Prostate gland (tissue), 2 donors: Measurements from ENCODE around the gene TMEM135. TPM values are rescaled to one million over a fixed set of nuclear protein-coding genes. Genes with fewer than 3 reads are reported as not detected.

Experiments
- DNase-seq: peaks from one replicate; pipeline ENCODE4 v3.0.0-alpha.2; 2019; ENCODE audit warnings: low spot score
- H3K27ac ChIP-seq, 2 donors: fragments of 200-600 bp; sonication (generic); 2 replicates each; pipeline ENCODE4 v1.5.1; 2017 to 2019
- H3K27me3 ChIP-seq: fragments of 200-600 bp; sonication (generic); replicated peaks from 2 replicates; pipeline ENCODE4 v1.5.1; 2019; ENCODE audit not compliant: insufficient read depth
- H3K36me3 ChIP-seq, 2 donors: fragments of 200-600 bp; sonication (generic); 1 replicate in 1 of 2; 2 replicates in 1 of 2; pipeline versions ENCODE4 v1.5.1 to v1.8.1; 2017 to 2019
- H3K4me1 ChIP-seq: fragments of 200-600 bp; sonication (generic); replicated peaks from 2 replicates; pipeline ENCODE4 v1.5.1; 2019
- H3K4me3 ChIP-seq, 2 donors: fragments of 200-600 bp; sonication (generic); 2 replicates each; pipeline ENCODE4 v1.5.1; 2017 to 2019
- H3K9me3 ChIP-seq: fragments of 200-600 bp; sonication (generic); 2 replicates; pipeline ENCODE4 v1.5.1; 2017
- POLR2A ChIP-seq: fragments of 450-650 bp; IDR thresholded peaks from one replicate; pipeline ENCODE4 v1.6.1; 2016; ENCODE audit warnings: antibody characterized with exemption, mild to moderate bottlenecking
- POLR2AphosphoS5 ChIP-seq: sonication (generic); formaldehyde crosslinking; IDR thresholded peaks from one replicate; pipeline ENCODE4 v1.6.1; 2017; ENCODE audit warnings: antibody characterized with exemption
- WGBS: methylation state at CpG from one replicate; pipeline ENCODE4 v1.1.5; 2018; 5-methylcytosine and 5-hydroxymethylcytosine counted together
- intact Hi-C: fragments of 100-400 bp; cut with DNase I; formaldehyde crosslinking; loops from one replicate; pipeline ENCODE4 v1.14.2; 2022
- total RNA-seq, 2 donors: library from RNA; depleted of rRNA; stranded (reverse); fragments of >200 nt; gene quantifications; one replicate each; pipeline ENCODE4 v1.1.0, GENCODE V29; 2016
- TF ChIP-seq, protein P1 (sequence below), 4 experiments: fragments of 200-600 bp in 2 of 4; fragments of 450-650 bp in 2 of 4; sonication (generic) in 2 of 4; IDR thresholded peaks; 1 replicate in 3 of 4; 2 replicates in 1 of 4; pipeline ENCODE4 v1.5.1; 2016 to 2019; ENCODE audit warnings: antibody characterized with exemption in 4 of 4, mild to moderate bottlenecking in 2 of 4, moderate library complexity in 2 of 4

Gene TMEM135
- total RNA-seq, 2 donors from 2014 or later = 22.3 to 42.1 TPM

DNA sequence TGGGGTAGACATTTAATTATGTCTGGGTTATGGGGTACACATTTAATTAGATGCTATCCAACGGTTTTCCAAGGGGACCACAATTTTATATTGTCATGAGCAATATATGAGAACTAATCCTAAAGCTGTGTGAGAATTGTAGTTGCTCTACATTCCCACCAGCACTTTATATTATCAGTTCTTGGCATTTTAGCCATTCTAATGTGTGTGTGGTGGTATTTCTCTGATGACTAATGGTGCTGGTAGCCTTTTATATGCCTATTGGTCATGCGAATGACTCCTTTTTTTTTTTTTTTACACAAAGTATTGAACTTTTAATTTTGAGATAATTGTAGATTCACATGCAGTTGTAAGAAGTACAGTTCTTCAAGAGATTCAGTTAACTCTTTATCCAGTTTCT is 26.2 kb downstream of the TMEM135 start:
- no peak for TF ChIP-seq POLR2A
- no peak for TF ChIP-seq POLR2AphosphoS5
- TF ChIP-seq, protein P1, sequence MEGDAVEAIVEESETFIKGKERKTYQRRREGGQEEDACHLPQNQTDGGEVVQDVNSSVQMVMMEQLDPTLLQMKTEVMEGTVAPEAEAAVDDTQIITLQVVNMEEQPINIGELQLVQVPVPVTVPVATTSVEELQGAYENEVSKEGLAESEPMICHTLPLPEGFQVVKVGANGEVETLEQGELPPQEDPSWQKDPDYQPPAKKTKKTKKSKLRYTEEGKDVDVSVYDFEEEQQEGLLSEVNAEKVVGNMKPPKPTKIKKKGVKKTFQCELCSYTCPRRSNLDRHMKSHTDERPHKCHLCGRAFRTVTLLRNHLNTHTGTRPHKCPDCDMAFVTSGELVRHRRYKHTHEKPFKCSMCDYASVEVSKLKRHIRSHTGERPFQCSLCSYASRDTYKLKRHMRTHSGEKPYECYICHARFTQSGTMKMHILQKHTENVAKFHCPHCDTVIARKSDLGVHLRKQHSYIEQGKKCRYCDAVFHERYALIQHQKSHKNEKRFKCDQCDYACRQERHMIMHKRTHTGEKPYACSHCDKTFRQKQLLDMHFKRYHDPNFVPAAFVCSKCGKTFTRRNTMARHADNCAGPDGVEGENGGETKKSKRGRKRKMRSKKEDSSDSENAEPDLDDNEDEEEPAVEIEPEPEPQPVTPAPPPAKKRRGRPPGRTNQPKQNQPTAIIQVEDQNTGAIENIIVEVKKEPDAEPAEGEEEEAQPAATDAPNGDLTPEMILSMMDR (IDR thresholded peaks at IDR 0.05) = no peak
- no peaks in the 10 kb centered on the region for H3K36me3 ChIP-seq
- no peaks in the 10 kb centered on the region for H3K4me1 ChIP-seq
- no peak overlapping the region for H3K4me3 ChIP-seq
- no peak for DNase-seq
- WGBS = 45% methylated on average over 2 of the region's 2 CpGs
- no peak overlapping the region for H3K27ac ChIP-seq
- intact Hi-C loops = no loop called here
- H3K9me3 ChIP-seq = no peaks in the 10 kb centered on the region
- H3K27me3 ChIP-seq = no peaks in the 10 kb centered on the region

DNA sequence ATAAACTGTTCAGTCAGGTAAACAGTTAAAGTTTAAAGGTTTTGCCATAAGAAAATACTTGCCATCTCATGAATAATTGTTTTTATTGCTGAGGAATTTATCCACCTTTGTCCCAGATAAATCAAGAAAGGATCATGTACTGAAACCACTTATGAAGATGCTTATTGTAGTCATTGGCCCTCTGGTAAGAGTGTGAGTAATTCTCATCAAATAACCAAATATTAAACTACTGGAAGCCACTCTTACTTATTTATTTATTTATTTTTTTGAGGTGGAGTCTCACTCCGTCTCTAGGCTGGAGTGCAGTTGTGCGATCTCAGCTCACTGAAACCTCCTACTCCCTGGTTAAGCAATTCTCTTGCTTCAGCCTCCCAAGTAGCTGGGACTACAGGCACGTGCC is 35.1 kb downstream of the TMEM135 start:
- no peak overlapping the region for H3K27ac ChIP-seq
- TF ChIP-seq, protein P1 (IDR thresholded peaks at IDR 0.05) = no peak
- no peak for TF ChIP-seq POLR2AphosphoS5
- TF ChIP-seq POLR2A = no peak
- intact Hi-C loops = no loop called here
- H3K27me3 ChIP-seq = no peaks in the 10 kb centered on the region
- H3K4me1 ChIP-seq = no peaks in the 10 kb centered on the region
- no peaks in the 10 kb centered on the region for H3K36me3 ChIP-seq
- WGBS = 75% methylated on average over 3 of the region's 3 CpGs
- no peaks in the 10 kb centered on the region for H3K9me3 ChIP-seq
- H3K4me3 ChIP-seq = no peak overlapping the region
- no peak for DNase-seq

DNA sequence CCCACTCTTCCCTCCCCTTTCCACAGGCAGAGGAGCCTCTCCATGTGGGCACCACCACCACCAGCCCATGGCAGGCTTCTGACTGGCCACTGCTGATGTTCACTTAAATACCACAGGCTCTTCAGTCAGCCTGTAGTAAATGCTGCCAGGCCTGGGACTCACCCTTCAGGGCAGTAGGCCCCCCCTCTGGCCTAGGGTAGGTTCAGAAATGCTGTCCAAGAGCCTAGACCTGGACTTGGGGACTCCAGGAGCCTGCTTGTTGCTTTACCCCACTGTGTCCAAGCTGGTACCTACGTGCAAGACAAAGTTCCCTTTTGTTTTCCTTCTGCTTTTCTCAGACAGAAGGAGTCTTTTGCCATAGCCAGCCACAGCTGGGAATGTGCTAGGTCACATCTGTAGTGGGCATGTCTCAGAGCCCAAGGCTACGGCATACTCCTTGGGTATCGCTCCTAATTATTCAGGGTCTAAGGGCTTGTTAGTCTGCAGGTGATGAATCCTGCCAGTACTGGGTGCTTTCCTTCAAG is 38.6 kb downstream of the TMEM135 start:
- no peak overlapping the region for H3K4me3 ChIP-seq
- DNase-seq = no peak
- H3K9me3 ChIP-seq = no peaks in the 10 kb centered on the region
- H3K27ac ChIP-seq = no peak overlapping the region
- H3K4me1 ChIP-seq = no peaks in the 10 kb centered on the region
- intact Hi-C loops = no loop called here
- no peaks in the 10 kb centered on the region for H3K27me3 ChIP-seq
- WGBS = 71% methylated on average over 3 of the region's 3 CpGs
- H3K36me3 ChIP-seq = no peaks in the 10 kb centered on the region
- TF ChIP-seq, protein P1 (IDR thresholded peaks at IDR 0.05) = no peak
- TF ChIP-seq POLR2A (no peak), POLR2AphosphoS5 (no peak)

DNA sequence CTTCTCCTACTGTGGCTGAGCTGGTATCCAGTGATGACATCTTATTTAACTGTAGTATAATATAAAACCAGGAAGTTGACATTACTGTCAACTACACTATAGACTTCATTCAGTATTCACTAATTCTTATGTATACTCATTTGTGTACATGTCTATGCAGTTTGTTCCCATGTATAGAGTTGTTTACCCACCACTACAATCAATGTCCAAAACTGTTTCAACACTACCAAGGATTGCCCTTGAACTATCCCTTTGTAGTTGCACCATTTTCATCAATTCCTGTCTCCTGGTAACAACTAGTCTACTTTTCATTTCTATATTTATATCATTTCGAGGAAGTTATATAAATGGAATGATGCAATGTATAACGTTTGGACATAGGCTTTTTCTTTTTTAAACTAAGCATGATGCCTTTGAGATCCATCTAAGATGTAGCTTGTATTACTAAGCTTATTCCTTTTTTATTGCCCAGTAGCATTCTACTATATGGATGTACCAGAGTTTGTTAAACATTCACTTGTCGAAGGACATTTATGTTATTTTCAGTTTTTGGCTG is 39.2 kb downstream of the TMEM135 start:
- H3K4me3 ChIP-seq = no peak overlapping the region
- no peak for DNase-seq
- intact Hi-C loops = no loop called here
- no peak for TF ChIP-seq POLR2A
- TF ChIP-seq, protein P1 (IDR thresholded peaks at IDR 0.05) = no peak
- no peak for TF ChIP-seq POLR2AphosphoS5
- H3K27ac ChIP-seq = no peak overlapping the region
- no peaks in the 10 kb centered on the region for H3K36me3 ChIP-seq
- WGBS = 94% methylated on average over 3 of the region's 3 CpGs
- no peaks in the 10 kb centered on the region for H3K27me3 ChIP-seq
- H3K4me1 ChIP-seq = no peaks in the 10 kb centered on the region
- H3K9me3 ChIP-seq = no peaks in the 10 kb centered on the region

DNA sequence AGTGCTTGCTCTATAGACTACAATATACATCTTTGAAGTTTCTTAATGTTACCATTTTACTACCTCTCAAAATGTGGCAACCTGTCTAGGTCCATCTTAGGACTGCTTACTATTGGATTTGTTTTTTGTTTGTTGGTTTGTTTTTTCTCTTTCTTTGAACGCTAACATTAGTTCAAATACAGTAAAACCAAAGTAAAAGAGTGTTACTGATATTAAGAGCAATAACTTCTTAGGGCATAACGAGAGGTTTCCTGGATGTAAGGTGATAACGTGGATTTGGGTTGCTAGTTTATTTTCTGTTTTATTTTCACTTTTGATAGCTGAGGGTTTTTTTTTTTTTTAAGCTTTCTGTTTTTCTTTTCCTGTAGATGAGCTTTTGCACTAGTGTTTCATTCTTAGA is 43.6 kb downstream of the TMEM135 start:
- DNase-seq = no peak
- intact Hi-C loops = no loop called here
- Histone ChIP-seq H3K4me3 (no peak overlapping the region), H3K27ac (no peak overlapping the region), H3K4me1 (no peaks in the 10 kb centered on the region), H3K27me3 (no peaks in the 10 kb centered on the region), H3K36me3 (no peaks in the 10 kb centered on the region), H3K9me3 (no peaks in the 10 kb centered on the region)
- WGBS = 77% methylated on average over 3 of the region's 3 CpGs
- TF ChIP-seq POLR2AphosphoS5 (no peak), POLR2A (no peak)
- TF ChIP-seq, protein P1 (IDR thresholded peaks at IDR 0.05) = no peak
